A549 (cell line): Measurements from ENCODE around the gene SEMA3B. TPM values are rescaled to one million over a fixed set of nuclear protein-coding genes. Genes with fewer than 3 reads are reported as not detected.

Experiments used
- ATAC-seq, 2 experiments: fragments of 200-7000 bp in 1 of 2; fragments of >200 bp in 1 of 2; cut with Nextera tagmentation in 1 of 2; cut with Tn5 transposase in 1 of 2; 3 replicates each; pipeline versions ENCODE4 v1.8.0 to v1.9.1; 2018 to 2020; ENCODE audit warnings: mild to moderate bottlenecking in 1 of 2, moderate library complexity in 1 of 2
- CTCF ChIA-PET: fragments of 300-600 bp; sonication (Branson Sonifier 250); formaldehyde crosslinking; extraction: SDS; loops from one replicate; lab custom pipeline; 2021; ENCODE audit warnings: antibody characterized with exemption, inconsistent platforms; lab: Yijun Ruan, JAX
- POLR2A ChIA-PET: fragments of 350-600 bp; formaldehyde crosslinking; extraction: SDS; loops from one replicate; lab custom pipeline; 2021; ENCODE audit warnings: antibody characterized with exemption, inconsistent platforms; lab: Yijun Ruan, JAX
- DNase-seq, 2 experiments: peaks; one replicate each; pipeline versions ENCODE4 v3.0.0 to v3.0.0-alpha.2; 2011 to 2016; ENCODE audit warnings: low read depth in 1 of 2, low spot score in 1 of 2
- FAIRE-seq: peaks from 2 replicates; lab custom pipeline; 2011; peaks lifted over from hg19 to GRCh38; lab: Jason Lieb, UNC
- H3K27ac ChIP-seq, 2 experiments: fragments of >200 bp; sonication (Bioruptor Twin); formaldehyde crosslinking; 3 replicates each; pipeline ENCODE4 v1.5.1; 2016 to 2017
- H3K4me1 ChIP-seq: fragments of >200 bp; sonication (Bioruptor Twin); formaldehyde crosslinking; 3 replicates; pipeline ENCODE4 v1.6.1; 2016
- H3K4me2 ChIP-seq: fragments of >200 bp; sonication (Bioruptor Twin); formaldehyde crosslinking; 3 replicates; pipeline ENCODE4 v1.6.1; 2016
- H3K4me3 ChIP-seq: fragments of >200 bp; sonication (Bioruptor Twin); formaldehyde crosslinking; 3 replicates; pipeline ENCODE4 v1.5.1; 2016
- H3K9me3 ChIP-seq: fragments of >200 bp; sonication (Bioruptor Twin); formaldehyde crosslinking; 3 replicates; pipeline ENCODE4 v1.6.1; 2016
- ATOH8 ChIP-seq: fragments of 250-450 bp; sonication (Bioruptor Pico); IDR thresholded peaks from 2 replicates; pipeline ENCODE4 v1.5.0; 2020; ENCODE audit warnings: low read depth, mild to moderate bottlenecking, moderate library complexity
- CTCF ChIP-seq: fragments of >200 bp; sonication (Bioruptor Twin); formaldehyde crosslinking; IDR thresholded peaks from 3 replicates; pipeline ENCODE4 v1.5.1; 2016
- E2F6 ChIP-seq: IDR thresholded peaks from 2 replicates; pipeline ENCODE4 v1.6.1; 2012; ENCODE audit warnings: low read depth, borderline replicate concordance
- EHF ChIP-seq: fragments of 250-450 bp; sonication (Bioruptor Pico); IDR thresholded peaks from 2 replicates; pipeline ENCODE4 v1.5.0; 2020; ENCODE audit warnings: mild to moderate bottlenecking
- ELK1 ChIP-seq: fragments of 150-350 bp; IDR thresholded peaks from 2 replicates; pipeline ENCODE4 v1.6.1; 2014; ENCODE audit warnings: low read depth, mild to moderate bottlenecking, low read length
- EP300 ChIP-seq, 2 experiments: fragments of >200 bp; sonication (Bioruptor Twin); formaldehyde crosslinking; IDR thresholded peaks; 2 replicates in 1 of 2; 3 replicates in 1 of 2; pipeline ENCODE4 v1.6.1; 2016 to 2017
- FOSB ChIP-seq: fragments of 250-450 bp; sonication (Bioruptor Pico); IDR thresholded peaks from 2 replicates; pipeline ENCODE4 v1.5.0; 2020; ENCODE audit warnings: mild to moderate bottlenecking, moderate library complexity
- HEYL ChIP-seq: fragments of 250-450 bp; sonication (Bioruptor Pico); IDR thresholded peaks from 2 replicates; pipeline ENCODE4 v1.8.0; 2021; ENCODE audit warnings: mild to moderate bottlenecking, moderate library complexity
- HMGXB4 ChIP-seq: fragments of 250-450 bp; sonication (Bioruptor Pico); IDR thresholded peaks from 2 replicates; pipeline ENCODE4 v1.5.0; 2021; ENCODE audit warnings: mild to moderate bottlenecking, moderate library complexity, borderline replicate concordance
- JUNB ChIP-seq: fragments of >200 bp; sonication (Bioruptor Twin); formaldehyde crosslinking; IDR thresholded peaks from 2 replicates; pipeline ENCODE4 v1.6.1; 2016
- MAX ChIP-seq: IDR thresholded peaks from 2 replicates; pipeline ENCODE4 v1.6.1; 2012
- MAZ ChIP-seq: fragments of 150-350 bp; IDR thresholded peaks from 2 replicates; pipeline ENCODE4 v1.6.1; 2014; ENCODE audit warnings: antibody characterized with exemption, low read depth, low read length, borderline replicate concordance
- PBX3 ChIP-seq: IDR thresholded peaks from 2 replicates; pipeline ENCODE4 v1.6.1; 2012
- PHF8 ChIP-seq: fragments of 200-600 bp; sonication (generic); IDR thresholded peaks from 2 replicates; pipeline ENCODE4 v1.6.1; 2016; ENCODE audit warnings: low read depth, mild to moderate bottlenecking, antibody characterized with exemption, moderate library complexity, borderline replicate concordance
- REST ChIP-seq: fragments of 200-600 bp; sonication (generic); IDR thresholded peaks from 2 replicates; pipeline ENCODE4 v1.6.1; 2016; ENCODE audit warnings: antibody characterized with exemption, mild to moderate bottlenecking, moderate library complexity
- ZSCAN20 ChIP-seq: fragments of 250-450 bp; sonication (Bioruptor Pico); IDR thresholded peaks from 2 replicates; pipeline ENCODE4 v1.8.0; 2022; ENCODE audit warnings: mild to moderate bottlenecking, moderate library complexity
- WGBS: methylation state at CpG from one replicate; pipeline ENCODE4 v1.1.6; 2017; ENCODE audit errors: missing lambda C conversion rate; 5-methylcytosine and 5-hydroxymethylcytosine counted together
- polyA plus RNA-seq, 4 experiments: library from polyadenylated mRNA; depleted of rRNA in 3 of 4; stranded (reverse); fragments of >200 nt; fragmentation: RNase III in 1 of 4; extraction: RNeasy Plus Mini Kit Qiagen cat#74134 plus additional on column Dnase treatment in 1 of 4; gene quantifications; 2 replicates in 3 of 4; 3 replicates in 1 of 4; pipeline ENCODE4 v1.2.3, GENCODE V29; 2011 to 2017

SEMA3B gene
- polyA plus RNA-seq, 2 of the 4 experiments (the other 2 are of a cell fraction): 6.5 to 7.4 TPM

- no peak for TF ChIP-seq PBX3
- no peak for TF ChIP-seq ZSCAN20
- no peak for TF ChIP-seq EHF (CRISPR knock-in tag)
- no peak for TF ChIP-seq HMGXB4 (CRISPR knock-in tag)
- no peak for TF ChIP-seq PHF8
- no peak for TF ChIP-seq CTCF
- TF ChIP-seq MAZ: no peak
- ChIA-PET CTCF (interaction anchor here (0.6 to 1.5 kb wide), 5 partner anchors 15 to 48 kb away, joined by 3 to 5 read pairs (median 4); no protein-coding TSS in a partner anchor), POLR2A (no interaction called here)
- DNase-seq (no peak), ATAC-seq (no peak), FAIRE-seq (no peak)
- Histone ChIP-seq H3K4me1 (peaks cover 21% of the 10 kb centered on the region; the same call in 2 of the 3 replicates), H3K27ac (no peak overlapping the region), H3K9me3 (no peaks in the 10 kb centered on the region), H3K4me3 (no peak overlapping the region), H3K4me2 (no peak overlapping the region)
- WGBS: 88% methylated on average over 13 of the region's 22 CpGs
Measured at GRCh38 chr3:50294492-50295403, 25.8 kb downstream of the SEMA3B start.

GRCh38 chr3:50295553-50296431 lies 26.8 kb downstream of the SEMA3B start:
- POLR2A ChIA-PET: no interaction called here
- no peak for FAIRE-seq
- no peak for DNase-seq
- H3K4me3 ChIP-seq: no peak overlapping the region
- CTCF ChIA-PET: interaction anchor here (1.1 to 1.5 kb wide), 3 partner anchors 21 to 49 kb away, joined by 3 to 5 read pairs (median 4); no protein-coding TSS in a partner anchor
- peaks cover 26% of the 10 kb centered on the region; the same call in 2 of the 3 replicates for H3K4me1 ChIP-seq
- no peak overlapping the region for H3K27ac ChIP-seq
- no peaks in the 10 kb centered on the region for H3K9me3 ChIP-seq
- no peak for ATAC-seq
- WGBS: 84% methylated on average over 8 of the region's 8 CpGs
- no peak overlapping the region for H3K4me2 ChIP-seq
- TF ChIP-seq ATOH8 (no peak), REST (no peak), FOSB (CRISPR knock-in tag) (no peak), E2F6 (no peak), HEYL (CRISPR knock-in tag) (no peak), MAZ (no peak), MAX (no peak), CTCF (no peak), EP300 (IDR thresholded peaks at IDR 0.05) (no peak), ELK1 (no peak), JUNB (no peak)
